BLaER1 (cell line): ENCODE data around the gene CAP2.
A peak's percentile ranks its signal among the peaks of the same experiment; 100 is the strongest.
"Not testable (repeated sequence)": the region's sequence is repeated elsewhere in the genome, so short reads cannot be mapped to it uniquely, and the experiment has no call there.

Experiments
- H3K27ac ChIP-seq: shearing (Covaris generic); formaldehyde crosslinking; 2 replicates; pipeline ENCODE4 v1.8.1; 2022
- H3K27me3 ChIP-seq: shearing (Covaris generic); formaldehyde crosslinking; 2 replicates; pipeline ENCODE4 v1.8.1; 2022
- H3K36me3 ChIP-seq: shearing (Covaris generic); formaldehyde crosslinking; 2 replicates; pipeline ENCODE4 v1.8.1; 2022
- H3K4me1 ChIP-seq: shearing (Covaris generic); formaldehyde crosslinking; 2 replicates; pipeline ENCODE4 v1.8.1; 2022
- H3K4me2 ChIP-seq: shearing (Covaris generic); formaldehyde crosslinking; 2 replicates; pipeline ENCODE4 v1.8.1; 2022
- H3K4me3 ChIP-seq: shearing (Covaris generic); formaldehyde crosslinking; 2 replicates; pipeline ENCODE4 v1.8.1; 2022
- H3K9ac ChIP-seq: shearing (Covaris generic); formaldehyde crosslinking; 2 replicates; pipeline ENCODE4 v1.8.1; 2022
- H3K9me3 ChIP-seq: shearing (Covaris generic); formaldehyde crosslinking; 2 replicates; pipeline ENCODE4 v1.8.1; 2022
- H4K20me1 ChIP-seq: shearing (Covaris generic); formaldehyde crosslinking; 2 replicates; pipeline ENCODE4 v1.8.1; 2022
- Cebpa-rat ChIP-seq: shearing (Covaris generic); IDR thresholded peaks from 2 replicates; pipeline ENCODE4 v1.8.1; 2022

Gene CAP2

DNA sequence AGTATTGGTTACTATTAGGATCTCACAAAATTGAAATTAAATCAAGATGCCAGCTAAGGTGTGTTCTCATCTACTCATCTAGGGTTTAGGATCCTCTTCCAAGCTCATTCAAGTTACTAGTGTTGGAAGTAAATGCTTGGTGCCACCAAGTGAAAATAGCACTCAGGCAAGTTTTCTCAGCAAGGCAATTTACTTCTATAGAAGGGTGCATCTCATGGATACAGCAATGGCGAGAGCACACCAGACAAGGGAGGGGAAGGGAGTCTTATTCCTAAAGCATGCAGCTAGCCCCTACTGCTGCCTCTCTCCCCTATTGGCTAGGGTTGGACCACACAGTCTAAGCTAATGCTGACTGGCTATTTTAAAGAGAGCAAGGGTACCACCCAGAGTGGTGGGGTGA, 183.7 kb downstream of the CAP2 start:
- H3K9me3 ChIP-seq = peaks cover 56% of the 10 kb centered on the region
- peaks cover 19% of the 10 kb centered on the region for H3K27me3 ChIP-seq
- no peak overlapping the region for H3K9ac ChIP-seq
- no peak overlapping the region for H3K4me2 ChIP-seq
- no peak overlapping the region for H3K27ac ChIP-seq
- no peak overlapping the region for H3K4me3 ChIP-seq
- H3K36me3 ChIP-seq = 0 out of 2 replicates have a peak, but pooled peaks cover 3% of the 10 kb centered on the region
- H3K4me1 ChIP-seq = no peaks in the 10 kb centered on the region
- TF ChIP-seq Cebpa-rat = no peak
- no peaks in the 10 kb centered on the region for H4K20me1 ChIP-seq

DNA sequence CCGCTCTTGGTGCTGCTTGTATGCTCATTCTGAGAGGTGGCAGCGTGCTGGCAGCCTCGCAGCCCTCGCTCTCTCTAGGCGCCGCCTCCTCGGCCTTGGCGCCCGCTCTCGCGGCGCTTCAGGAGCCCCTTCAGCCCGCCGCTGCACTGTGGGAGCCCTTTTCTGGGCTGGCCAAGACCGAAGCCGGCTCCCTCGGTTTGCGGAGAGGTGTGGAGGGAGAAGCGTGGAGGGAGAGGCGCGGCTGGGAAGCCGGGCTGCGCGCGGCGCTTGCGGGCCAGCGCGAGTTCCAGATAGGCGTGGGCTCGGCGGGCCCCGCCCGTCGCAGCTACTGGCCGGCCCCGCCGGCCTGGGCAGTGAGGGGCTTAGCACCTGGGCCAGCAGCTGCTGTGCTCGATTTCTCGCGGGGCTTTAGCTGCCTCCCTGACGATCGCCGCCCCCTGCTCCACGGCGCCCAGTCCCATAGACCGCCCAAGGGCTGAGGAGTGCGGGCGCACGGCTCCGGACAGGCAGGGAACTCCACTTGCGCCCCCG, 187.2 kb downstream of the CAP2 start:
- no peak overlapping the region for H3K9ac ChIP-seq
- H4K20me1 ChIP-seq = no peaks in the 10 kb centered on the region
- H3K27ac ChIP-seq = no peak overlapping the region
- H3K4me3 ChIP-seq = peak overlapping the region; percentile 61
- TF ChIP-seq Cebpa-rat = no peak
- H3K4me1 ChIP-seq = peaks cover 19% of the 10 kb centered on the region
- H3K4me2 ChIP-seq = peak overlapping the region; percentile 50
- H3K27me3 ChIP-seq = peaks cover 19% of the 10 kb centered on the region
- H3K36me3 ChIP-seq = 0 out of 2 replicates have a peak, but pooled peaks cover 3% of the 10 kb centered on the region
- H3K9me3 ChIP-seq = peaks cover 46% of the 10 kb centered on the region

DNA sequence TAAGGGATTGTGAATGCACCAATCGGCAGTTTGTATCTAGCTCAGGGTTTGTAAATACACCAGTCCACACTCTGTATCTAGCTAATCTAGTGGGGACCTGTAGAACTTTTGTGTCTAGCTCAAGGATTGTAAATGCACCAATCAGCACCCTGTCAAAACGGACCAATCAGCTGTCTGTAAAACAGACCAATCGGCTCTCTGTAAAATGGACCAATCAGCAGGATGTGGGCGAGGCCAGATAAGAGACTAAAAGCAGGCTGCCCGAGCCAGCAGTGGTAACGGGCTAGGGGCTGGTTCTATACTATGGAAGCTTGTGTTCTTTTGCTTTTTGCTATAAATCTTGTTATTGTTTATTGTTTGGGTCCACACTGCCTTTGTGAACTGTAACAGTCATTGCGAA, 187.9 kb downstream of the CAP2 start:
- not testable (repeated sequence) for H3K9ac ChIP-seq, H3K36me3 ChIP-seq, H3K4me2 ChIP-seq, H3K27ac ChIP-seq, H4K20me1 ChIP-seq, H3K4me3 ChIP-seq
- Histone ChIP-seq H3K27me3 (peaks cover 19% of the 10 kb centered on the region), H3K9me3 (peaks cover 41% of the 10 kb centered on the region), H3K4me1 (peaks cover 25% of the 10 kb centered on the region)

DNA sequence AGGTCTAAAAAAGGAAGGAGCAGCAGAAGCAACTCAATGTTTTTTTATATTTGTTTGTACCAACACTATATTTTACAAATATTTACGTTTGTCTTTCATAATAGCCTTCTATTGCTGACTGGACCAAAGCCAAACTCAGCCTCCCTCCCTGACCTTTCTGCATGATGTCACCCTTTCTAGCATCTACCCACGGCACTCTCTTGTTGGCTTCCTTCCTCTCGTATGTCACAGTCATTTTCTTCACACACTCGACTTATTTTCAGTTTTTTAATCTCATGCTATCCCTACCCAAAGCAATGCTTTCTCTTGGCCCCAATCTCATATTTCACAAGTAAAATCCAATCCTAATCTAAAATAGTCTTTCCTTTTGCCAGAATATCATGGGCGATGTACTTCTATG, 190.4 kb downstream of the CAP2 start:
- Histone ChIP-seq H3K9ac (no peak overlapping the region), H3K36me3 (no peaks in the 10 kb centered on the region), H3K27me3 (peaks cover 19% of the 10 kb centered on the region), H4K20me1 (no peaks in the 10 kb centered on the region), H3K4me1 (peaks cover 26% of the 10 kb centered on the region), H3K4me2 (peak overlapping the region; percentile 10; the same call in 1 of the 2 replicates), H3K4me3 (no peak overlapping the region), H3K9me3 (peaks cover 27% of the 10 kb centered on the region), H3K27ac (no peak overlapping the region)
- no peak for TF ChIP-seq Cebpa-rat

DNA sequence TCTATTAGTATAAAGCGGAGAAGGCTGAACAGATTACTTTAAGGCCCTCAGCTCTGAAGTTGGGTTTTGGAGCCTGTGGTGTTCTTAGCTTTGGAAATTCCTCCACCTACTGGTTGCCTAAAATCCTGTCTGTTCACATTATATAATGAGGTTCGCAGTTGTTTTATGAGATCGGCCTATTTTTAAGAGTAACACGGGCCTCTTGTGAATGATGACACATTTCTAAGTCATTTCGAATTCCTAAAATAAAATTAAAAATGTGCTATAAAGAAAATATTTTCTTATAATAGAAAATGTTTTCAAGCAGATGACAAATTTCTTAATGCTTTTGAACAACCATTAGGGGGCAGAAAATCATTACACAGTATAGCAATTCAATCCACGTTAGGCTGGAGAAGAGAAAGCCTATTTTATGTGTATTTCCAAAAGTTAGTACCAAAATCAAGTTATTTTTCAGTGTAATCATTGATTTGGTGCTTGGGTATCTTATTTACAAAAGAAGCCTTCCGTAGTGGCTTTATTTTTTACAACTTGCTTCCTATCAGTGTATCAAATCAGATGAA, 190.9 kb downstream of the CAP2 start:
- H3K27ac ChIP-seq = no peak overlapping the region

DNA sequence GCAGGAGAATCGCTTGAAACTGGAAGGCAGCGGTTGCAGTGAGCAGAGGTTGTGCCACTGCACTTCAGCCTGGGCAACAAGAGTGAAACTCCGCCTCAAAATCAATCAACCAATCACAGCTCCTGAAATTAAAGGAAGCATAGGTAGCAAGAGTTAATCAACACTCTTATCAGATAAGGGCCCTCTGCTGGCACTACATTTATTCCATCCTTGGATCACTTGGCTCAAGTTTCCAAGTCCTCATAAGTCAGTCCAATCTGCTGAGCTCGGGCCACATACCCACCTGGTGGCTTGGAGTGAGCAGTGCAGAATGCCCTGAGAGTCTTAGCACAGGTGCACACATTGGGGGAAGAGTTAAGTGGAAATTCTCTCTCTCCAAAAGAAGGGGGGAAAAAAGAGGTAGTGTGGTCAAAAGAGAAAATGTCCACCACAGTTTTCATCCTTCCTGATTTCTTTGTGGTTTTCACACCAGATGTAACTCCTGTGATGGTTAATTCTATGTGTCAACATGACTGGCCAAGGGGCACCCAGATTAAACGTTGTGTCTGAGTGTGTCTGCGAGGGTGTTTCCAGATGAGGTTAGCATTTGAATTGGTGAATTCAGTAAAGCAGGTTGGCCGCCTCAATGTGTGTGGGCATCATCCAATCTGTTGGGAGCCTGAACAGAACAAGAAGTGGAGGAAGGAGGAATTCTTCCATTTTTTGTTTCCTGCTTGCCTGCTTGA, 192.5 kb downstream of the CAP2 start:
- H3K36me3 ChIP-seq = no peaks in the 10 kb centered on the region
- peaks cover 10% of the 10 kb centered on the region for H3K27me3 ChIP-seq
- peaks cover 26% of the 10 kb centered on the region for H3K4me1 ChIP-seq
- peak overlapping the region; percentile 43 for H3K4me2 ChIP-seq
- H3K4me3 ChIP-seq = no peak overlapping the region
- H3K9ac ChIP-seq = no peak overlapping the region
- peaks cover 9% of the 10 kb centered on the region; the same call in 1 of the 2 replicates for H3K9me3 ChIP-seq
- no peak overlapping the region for H3K27ac ChIP-seq
- no peaks in the 10 kb centered on the region for H4K20me1 ChIP-seq
- TF ChIP-seq Cebpa-rat = no peak

More for the DNA sequence above, 190.9 kb downstream of the CAP2 start:
- no peak overlapping the region for H3K4me3 ChIP-seq
- peak overlapping the region; percentile 10; the same call in 1 of the 2 replicates for H3K4me2 ChIP-seq
- no peak for TF ChIP-seq Cebpa-rat
- H3K4me1 ChIP-seq = peaks cover 26% of the 10 kb centered on the region
- H3K27me3 ChIP-seq = peaks cover 19% of the 10 kb centered on the region
- no peak overlapping the region for H3K9ac ChIP-seq
- H3K36me3 ChIP-seq = no peaks in the 10 kb centered on the region
- no peaks in the 10 kb centered on the region for H4K20me1 ChIP-seq
- peaks cover 23% of the 10 kb centered on the region for H3K9me3 ChIP-seq

DNA sequence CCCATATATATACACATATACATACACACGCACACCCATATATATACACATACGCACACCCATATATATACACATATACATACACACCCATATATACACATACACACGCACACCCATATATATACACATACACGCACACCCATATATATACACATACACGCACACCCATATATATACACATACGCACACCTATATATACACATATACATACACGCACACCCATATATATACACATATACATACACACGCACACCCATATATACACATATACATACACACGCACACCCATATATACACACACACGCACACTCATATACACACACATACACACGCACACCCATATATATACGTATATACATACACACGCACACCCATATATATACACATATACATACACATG, 193.2 kb downstream of the CAP2 start:
- not testable (repeated sequence) for H3K4me2 ChIP-seq, H3K27me3 ChIP-seq, H4K20me1 ChIP-seq, H3K9me3 ChIP-seq, H3K36me3 ChIP-seq, H3K4me3 ChIP-seq, H3K9ac ChIP-seq, H3K27ac ChIP-seq
- peaks cover 26% of the 10 kb centered on the region for H3K4me1 ChIP-seq

DNA sequence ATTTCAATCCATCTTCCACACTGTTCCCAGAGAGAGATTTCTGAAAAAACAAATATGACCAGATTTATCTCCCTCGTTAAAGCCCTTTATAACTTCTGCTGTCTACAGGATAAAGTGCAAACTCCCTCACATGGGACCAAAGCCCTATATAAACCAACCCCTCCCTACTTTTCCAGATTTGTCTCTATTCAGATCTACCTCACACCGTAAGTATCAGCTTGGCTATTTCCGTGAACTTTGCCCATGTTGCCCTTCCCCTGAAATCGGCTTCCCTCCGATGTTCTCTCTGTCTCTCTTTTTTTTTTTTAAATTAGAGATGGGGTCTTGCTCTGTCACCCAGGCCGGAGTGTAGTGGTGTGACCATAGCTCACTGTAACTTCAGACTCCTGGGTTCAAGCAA, 194.6 kb downstream of the CAP2 start:
- H3K36me3 ChIP-seq = no peaks in the 10 kb centered on the region
- no peaks in the 10 kb centered on the region for H3K27me3 ChIP-seq
- no peaks in the 10 kb centered on the region for H4K20me1 ChIP-seq
- no peak for TF ChIP-seq Cebpa-rat
- no peak overlapping the region for H3K4me3 ChIP-seq
- H3K9me3 ChIP-seq = no peaks in the 10 kb centered on the region
- H3K4me2 ChIP-seq = no peak overlapping the region
- H3K4me1 ChIP-seq = peaks cover 26% of the 10 kb centered on the region
- no peak overlapping the region for H3K9ac ChIP-seq
- no peak overlapping the region for H3K27ac ChIP-seq

DNA sequence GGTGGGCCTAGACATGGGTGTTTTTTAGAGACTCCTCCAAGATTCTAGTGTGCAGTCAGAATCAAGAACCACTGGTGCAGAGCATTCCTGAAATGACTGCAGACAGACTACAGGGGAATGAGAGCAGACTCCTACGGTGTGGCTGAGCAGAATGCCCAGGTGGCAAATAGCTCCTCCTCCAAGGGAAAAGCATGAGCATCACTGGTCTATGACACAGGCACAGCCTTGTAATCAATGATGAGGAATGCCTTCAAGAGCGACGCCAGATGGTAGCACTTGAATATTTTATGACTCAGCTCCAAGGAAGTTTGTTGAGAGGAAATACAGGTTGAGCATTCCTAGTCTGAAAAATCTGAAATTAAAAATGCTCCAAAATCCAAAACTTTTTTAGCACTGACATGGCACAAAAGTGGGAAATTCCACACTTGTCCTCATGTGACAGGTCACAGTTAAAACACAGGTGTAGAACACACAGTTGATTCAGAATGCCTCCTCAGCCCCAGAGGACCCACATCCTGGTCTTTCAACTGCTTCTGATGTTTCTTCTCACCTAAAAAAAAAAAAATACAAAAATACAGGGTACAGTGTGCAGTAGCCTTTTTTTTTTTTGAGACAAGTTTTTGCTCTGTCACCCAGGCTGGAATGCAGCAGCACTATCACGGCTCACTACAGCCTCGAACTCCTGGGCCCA, 196.2 kb downstream of the CAP2 start:
- H3K27me3 ChIP-seq = no peaks in the 10 kb centered on the region
- H3K4me1 ChIP-seq = peaks cover 15% of the 10 kb centered on the region
- no peak overlapping the region for H3K4me3 ChIP-seq
- no peaks in the 10 kb centered on the region for H4K20me1 ChIP-seq
- no peaks in the 10 kb centered on the region for H3K9me3 ChIP-seq
- no peak for TF ChIP-seq Cebpa-rat
- no peak overlapping the region for H3K9ac ChIP-seq
- no peak overlapping the region for H3K4me2 ChIP-seq
- H3K36me3 ChIP-seq = no peaks in the 10 kb centered on the region
- no peak overlapping the region for H3K27ac ChIP-seq

DNA sequence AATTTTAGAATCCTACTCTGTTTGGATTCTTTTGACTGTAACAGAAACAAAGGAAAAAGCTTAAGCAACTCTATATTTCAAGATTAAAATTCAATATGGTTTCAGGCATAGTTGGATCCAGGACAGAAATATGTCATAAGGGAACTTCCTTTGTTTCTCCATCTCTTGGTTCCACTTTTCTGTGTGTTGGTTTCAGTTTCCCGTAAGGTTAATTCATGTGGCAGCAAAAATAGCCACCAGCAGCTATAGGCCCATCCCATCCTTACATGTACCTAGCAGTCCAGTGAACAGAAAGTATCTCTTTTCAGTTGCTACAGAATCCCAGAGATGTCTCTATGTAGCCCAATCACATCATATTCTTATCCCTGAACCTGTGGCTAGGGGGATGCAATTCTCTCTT, 197.9 kb downstream of the CAP2 start:
- Histone ChIP-seq H3K27me3 (no peaks in the 10 kb centered on the region), H3K4me2 (no peak overlapping the region), H3K9ac (no peak overlapping the region), H3K27ac (no peak overlapping the region), H3K9me3 (no peaks in the 10 kb centered on the region), H3K4me3 (no peak overlapping the region), H3K4me1 (peaks cover 9% of the 10 kb centered on the region), H3K36me3 (no peaks in the 10 kb centered on the region), H4K20me1 (no peaks in the 10 kb centered on the region)
- no peak for TF ChIP-seq Cebpa-rat
